ENCODE data around the gene MICALL2.

The MICALL2 gene

GRCh38 chr7:1442355-1443124 is 16.7 kb downstream of the MICALL2 start:
- Histone ChIP-seq H3K9ac (ENCODE audit: low read length) (no peak overlapping the region), H3K79me2 (ENCODE audit: insufficient read depth, low read length) (no peaks in the 10 kb centered on the region), H3K4me2 (ENCODE audit: low read depth, low read length, poor library complexity, severe bottlenecking) (no peak overlapping the region)

GRCh38 chr7:1441615-1442354 is 17.5 kb downstream of the MICALL2 start:
- no peak overlapping the region for H2AFZ ChIP-seq (ENCODE audit: low read depth, low read length, severe bottlenecking)
- 0 out of 2 replicates have a peak, but pooled peaks have one; percentile 40 for TF ChIP-seq EZH2phosphoT487 (conservative IDR thresholded peaks at IDR 0.05; ENCODE audit: low read length)
- no peak for TF ChIP-seq CTCF (IDR thresholded peaks at IDR 0.05; ENCODE audit: insufficient read depth, low read length, poor library complexity, severe bottlenecking)
- H3F3A ChIP-seq (ENCODE audit: insufficient read depth) = no peaks in the 10 kb centered on the region
- H3K36me3 ChIP-seq (ENCODE audit: low read length) = no peaks in the 10 kb centered on the region
- H3K79me2 ChIP-seq (ENCODE audit: insufficient read depth, low read length) = no peaks in the 10 kb centered on the region
- no peaks in the 10 kb centered on the region for H3K9me3 ChIP-seq (ENCODE audit: insufficient read depth, low read length)
- no peak overlapping the region for H3K27ac ChIP-seq (ENCODE audit: low read depth, low read length)
- H3K9me2 ChIP-seq (replicated peaks; ENCODE audit: insufficient read depth, low read length) = no peaks in the 10 kb centered on the region
- H3K4me2 ChIP-seq (ENCODE audit: low read depth, low read length, poor library complexity, severe bottlenecking) = no peak overlapping the region
- no peaks in the 10 kb centered on the region for H4K20me1 ChIP-seq (ENCODE audit: low read depth, low read length)
- H3K27me3 ChIP-seq (ENCODE audit: low read length) = no peaks in the 10 kb centered on the region
- no peak overlapping the region for H3K4me3 ChIP-seq (ENCODE audit: insufficient read depth, low read length, poor library complexity, severe bottlenecking)
- no peak overlapping the region for H3K9ac ChIP-seq (ENCODE audit: low read length)

More at GRCh38 chr7:1442355-1443124, 16.7 kb downstream of the MICALL2 start:
- Histone ChIP-seq H3F3A (ENCODE audit: insufficient read depth) (no peaks in the 10 kb centered on the region), H3K27me3 (ENCODE audit: low read length) (no peaks in the 10 kb centered on the region), H3K27ac (ENCODE audit: low read depth, low read length) (no peak overlapping the region), H4K20me1 (ENCODE audit: low read depth, low read length) (no peaks in the 10 kb centered on the region), H3K36me3 (ENCODE audit: low read length) (no peaks in the 10 kb centered on the region), H3K4me3 (ENCODE audit: insufficient read depth, low read length, poor library complexity, severe bottlenecking) (no peak overlapping the region), H2AFZ (ENCODE audit: low read depth, low read length, severe bottlenecking) (no peak overlapping the region), H3K9me2 (replicated peaks; ENCODE audit: insufficient read depth, low read length) (no peaks in the 10 kb centered on the region), H3K9me3 (ENCODE audit: insufficient read depth, low read length) (no peaks in the 10 kb centered on the region)
- TF ChIP-seq EZH2phosphoT487 (conservative IDR thresholded peaks at IDR 0.05; ENCODE audit: low read length) (no peak), CTCF (IDR thresholded peaks at IDR 0.05; ENCODE audit: insufficient read depth, low read length, poor library complexity, severe bottlenecking) (no peak)

- TF ChIP-seq CTCF (IDR thresholded peaks at IDR 0.05; ENCODE audit: insufficient read depth, low read length, poor library complexity, severe bottlenecking) (no peak), EZH2phosphoT487 (conservative IDR thresholded peaks at IDR 0.05; ENCODE audit: low read length) (no peak)
- H3K79me2 ChIP-seq (ENCODE audit: insufficient read depth, low read length) = no peaks in the 10 kb centered on the region
- no peaks in the 10 kb centered on the region for H3F3A ChIP-seq (ENCODE audit: insufficient read depth)
- no peaks in the 10 kb centered on the region for H3K36me3 ChIP-seq (ENCODE audit: low read length)
- H3K27ac ChIP-seq (ENCODE audit: low read depth, low read length) = no peak overlapping the region
- H3K9me2 ChIP-seq (replicated peaks; ENCODE audit: insufficient read depth, low read length) = no peaks in the 10 kb centered on the region
- no peak overlapping the region for H3K4me2 ChIP-seq (ENCODE audit: low read depth, low read length, poor library complexity, severe bottlenecking)
- no peak overlapping the region for H2AFZ ChIP-seq (ENCODE audit: low read depth, low read length, severe bottlenecking)
- H3K9ac ChIP-seq (ENCODE audit: low read length) = no peak overlapping the region
- H3K9me3 ChIP-seq (ENCODE audit: insufficient read depth, low read length) = no peaks in the 10 kb centered on the region
- H4K20me1 ChIP-seq (ENCODE audit: low read depth, low read length) = no peaks in the 10 kb centered on the region
- no peak overlapping the region for H3K4me3 ChIP-seq (ENCODE audit: insufficient read depth, low read length, poor library complexity, severe bottlenecking)
- no peaks in the 10 kb centered on the region for H3K27me3 ChIP-seq (ENCODE audit: low read length)
Measured at GRCh38 chr7:1440620-1441019, 18.6 kb downstream of the MICALL2 start.
